NCI-H510A (cell line): ENCODE results near the gene TMEM109.

Experiments used
- DNase-seq: peaks from one replicate; lab custom pipeline; 2025; lab: John Stamatoyannopoulos, UW

TMEM109 gene

DNA sequence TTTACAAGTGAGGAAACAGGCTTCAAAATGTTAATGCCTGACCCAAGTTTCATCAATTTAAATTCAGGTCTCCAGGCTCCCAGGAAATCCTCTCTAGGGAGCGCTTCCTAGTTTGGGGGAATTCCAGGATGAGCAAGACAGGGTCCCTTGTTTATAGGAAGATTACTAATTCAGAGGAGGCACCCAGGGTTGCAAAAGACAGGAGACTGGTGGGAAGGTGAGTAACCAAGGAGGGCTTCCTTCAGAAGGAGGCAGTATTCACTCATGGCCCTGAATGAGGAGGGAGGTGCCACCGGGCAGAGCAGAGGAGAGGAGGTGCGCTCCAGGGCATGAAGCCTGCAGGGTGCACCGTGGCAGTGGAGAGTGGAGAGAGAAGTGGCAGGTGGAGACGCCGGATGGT is 11.9 kb downstream of the TMEM109 start:
- no peak for DNase-seq

DNA sequence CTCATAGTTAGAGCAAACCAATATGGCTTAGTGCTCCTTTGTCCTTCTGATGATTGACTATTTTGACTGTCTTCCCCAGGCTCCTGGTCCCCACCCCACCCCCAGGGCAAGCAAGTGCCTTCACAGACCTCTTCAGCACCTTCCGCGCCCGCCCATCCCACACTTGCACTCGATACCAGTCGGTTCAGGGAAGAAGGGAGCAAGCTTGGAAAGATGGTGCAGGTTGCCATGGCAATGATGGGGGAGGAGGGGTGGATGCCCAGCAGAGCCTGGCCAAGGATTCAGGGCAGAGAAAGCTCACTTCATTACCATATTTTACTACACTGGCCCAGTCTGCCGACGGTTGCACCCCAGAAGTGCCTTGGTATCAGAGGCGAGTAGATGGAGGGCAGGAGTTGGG is 12.5 kb downstream of the TMEM109 start:
- no peak for DNase-seq

DNA sequence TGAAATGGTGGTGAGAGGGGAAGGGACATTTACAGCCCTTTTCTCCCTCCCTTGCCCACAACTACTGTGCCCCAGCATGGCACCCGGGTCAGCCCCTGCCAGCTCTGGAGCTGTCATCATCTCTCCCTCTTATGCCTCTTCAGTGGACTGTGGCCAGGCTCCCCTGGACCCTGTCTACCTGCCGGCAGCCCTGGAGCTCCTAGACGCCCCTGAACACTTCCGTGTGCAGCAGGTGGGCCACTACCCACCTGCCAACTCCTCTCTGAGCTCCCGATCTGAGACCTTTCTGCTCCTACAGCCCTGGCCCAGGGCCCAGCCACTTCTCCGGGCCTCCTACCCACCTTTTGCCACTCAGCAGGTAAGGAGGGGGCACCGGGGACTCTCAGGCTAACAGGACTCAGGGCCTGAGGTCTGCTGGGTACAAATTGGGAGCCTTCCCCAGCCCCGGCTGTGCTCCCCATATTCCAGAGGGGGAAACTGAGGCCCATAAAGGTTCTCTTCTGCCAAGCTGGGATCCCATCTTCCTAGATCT is 13.2 kb downstream of the TMEM109 start:
- DNase-seq = no peak

DNA sequence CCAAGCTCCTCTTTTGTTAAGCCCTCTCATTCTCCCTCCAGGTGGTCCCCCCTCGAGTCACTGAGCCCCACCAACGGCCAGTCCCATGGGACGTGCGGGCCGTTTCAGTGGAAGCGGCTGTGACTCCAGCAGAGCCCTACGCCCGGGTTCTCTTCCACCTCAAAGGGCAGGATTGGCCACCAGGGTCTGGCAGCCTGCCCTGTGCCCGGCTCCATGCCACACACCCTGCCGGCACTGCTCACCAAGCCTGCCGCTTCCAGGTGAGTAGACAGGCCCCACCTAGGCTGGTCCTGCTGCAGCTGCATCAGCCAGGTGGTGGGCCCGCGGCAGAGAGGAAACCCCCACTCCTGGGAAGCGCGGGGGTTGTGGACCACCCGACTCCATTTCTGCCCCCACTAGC is 13.6 kb downstream of the TMEM109 start:
- DNase-seq = no peak

DNA sequence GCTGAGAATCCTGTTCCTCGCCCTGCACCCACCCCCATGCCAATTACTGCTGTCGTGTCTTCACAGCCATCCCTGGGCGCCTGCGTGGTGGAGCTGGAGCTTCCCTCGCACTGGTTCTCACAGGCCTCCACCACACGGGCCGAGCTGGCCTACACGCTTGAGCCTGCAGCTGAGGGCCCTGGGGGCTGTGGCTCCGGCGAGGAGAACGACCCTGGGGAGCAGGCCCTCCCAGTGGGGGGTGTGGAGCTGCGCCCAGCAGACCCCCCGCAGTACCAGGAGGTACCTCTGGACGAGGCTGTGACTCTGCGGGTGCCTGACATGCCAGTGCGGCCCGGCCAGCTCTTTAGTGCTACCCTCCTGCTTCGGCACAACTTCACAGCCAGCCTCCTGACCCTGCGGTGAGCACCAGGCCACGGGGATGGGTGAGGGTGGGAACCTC is 14.6 kb downstream of the TMEM109 start:
- DNase-seq = no peak

DNA sequence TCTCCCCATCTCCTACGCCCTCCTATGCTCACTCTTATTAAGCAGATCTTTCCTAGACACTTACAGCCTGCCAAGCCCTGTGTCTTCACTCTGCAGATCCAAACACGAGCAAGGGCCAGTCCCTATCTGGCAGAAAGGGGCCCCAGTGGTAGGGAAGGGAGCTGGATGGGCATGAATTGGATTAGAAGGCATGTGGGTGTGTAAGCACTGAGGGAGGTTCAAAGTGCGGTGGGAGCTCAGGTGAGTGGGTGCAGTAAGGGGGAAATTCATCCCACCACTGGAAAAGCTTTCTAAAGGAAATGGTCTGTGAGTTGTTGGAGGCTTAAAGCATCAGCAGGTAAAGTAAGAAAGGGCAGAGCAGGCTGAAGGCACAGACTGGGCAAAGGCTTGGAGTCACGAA is 15.8 kb downstream of the TMEM109 start:
- DNase-seq = no peak

DNA sequence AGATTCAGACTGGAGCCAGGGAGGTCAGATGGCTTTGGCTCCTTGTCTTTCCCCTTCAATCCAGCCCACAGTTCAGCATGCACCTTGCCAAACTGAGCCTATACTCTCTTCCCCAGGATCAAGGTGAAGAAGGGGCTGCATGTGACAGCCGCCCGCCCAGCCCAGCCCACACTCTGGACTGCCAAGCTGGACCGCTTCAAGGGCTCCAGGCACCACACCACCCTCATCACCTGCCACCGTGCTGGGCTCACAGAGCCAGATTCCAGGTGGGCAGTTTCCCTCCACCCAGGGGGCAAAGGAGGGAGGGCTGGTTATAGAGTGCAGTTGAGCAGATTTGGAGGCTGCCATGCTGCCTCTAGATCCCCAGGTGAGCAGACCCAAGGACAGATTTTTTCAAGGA is 16.4 kb downstream of the TMEM109 start:
- no peak for DNase-seq

DNA sequence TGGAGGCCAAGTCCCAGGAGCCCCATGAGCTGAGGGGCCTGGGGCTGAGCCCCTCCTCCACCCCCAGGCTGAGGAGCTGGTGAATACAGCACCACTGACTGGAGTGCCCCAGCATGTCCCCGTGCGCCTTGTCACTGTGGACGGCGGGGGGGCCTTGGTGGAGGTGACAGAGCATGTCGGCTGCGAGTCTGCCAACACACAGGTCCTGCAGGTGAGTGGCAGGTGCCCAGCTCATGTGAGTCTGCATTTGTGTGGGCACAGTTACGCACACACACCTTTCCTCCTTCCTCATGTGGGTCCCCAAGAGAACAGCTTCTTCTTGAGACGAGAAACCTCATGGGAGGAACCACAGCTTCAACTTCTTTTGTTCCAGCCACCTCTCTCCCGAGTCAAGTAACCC is 18.0 kb downstream of the TMEM109 start:
- no peak for DNase-seq

DNA sequence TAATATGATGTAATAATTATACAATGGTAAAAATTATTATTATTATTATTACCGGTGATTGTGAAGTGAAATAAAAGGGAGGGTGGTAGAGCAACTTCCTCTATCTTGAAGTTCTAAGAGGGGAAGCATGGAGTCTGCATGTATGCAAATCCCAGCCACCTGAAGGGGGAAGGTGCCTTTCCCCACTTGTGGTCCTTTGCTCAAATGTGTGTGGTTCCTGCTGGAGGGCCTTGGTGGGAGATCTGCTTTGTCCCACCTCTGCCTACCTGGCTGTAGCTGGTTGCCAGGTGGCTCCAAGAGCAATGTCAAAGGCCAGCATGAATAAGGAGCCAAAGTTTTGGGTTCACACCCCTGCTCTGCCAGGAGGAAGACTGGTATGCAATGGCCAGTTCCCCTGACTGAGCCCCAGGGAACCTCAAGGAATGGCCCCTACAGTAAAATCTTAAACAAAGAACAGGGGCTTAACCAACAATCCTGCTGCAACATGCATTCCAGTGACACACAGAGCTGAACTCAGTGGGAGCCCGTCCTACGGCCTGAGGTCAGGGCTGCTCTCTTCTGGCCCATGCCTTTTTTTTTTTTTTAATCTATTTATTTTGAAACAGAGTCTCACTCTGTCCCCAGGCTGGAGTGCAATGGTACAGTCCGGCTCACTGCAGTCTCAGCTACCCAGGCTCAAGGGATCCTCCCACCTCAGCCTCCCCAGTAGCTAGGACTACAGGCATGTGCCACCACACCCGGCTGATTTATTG is 18.8 kb downstream of the TMEM109 start:
- DNase-seq = no peak

DNA sequence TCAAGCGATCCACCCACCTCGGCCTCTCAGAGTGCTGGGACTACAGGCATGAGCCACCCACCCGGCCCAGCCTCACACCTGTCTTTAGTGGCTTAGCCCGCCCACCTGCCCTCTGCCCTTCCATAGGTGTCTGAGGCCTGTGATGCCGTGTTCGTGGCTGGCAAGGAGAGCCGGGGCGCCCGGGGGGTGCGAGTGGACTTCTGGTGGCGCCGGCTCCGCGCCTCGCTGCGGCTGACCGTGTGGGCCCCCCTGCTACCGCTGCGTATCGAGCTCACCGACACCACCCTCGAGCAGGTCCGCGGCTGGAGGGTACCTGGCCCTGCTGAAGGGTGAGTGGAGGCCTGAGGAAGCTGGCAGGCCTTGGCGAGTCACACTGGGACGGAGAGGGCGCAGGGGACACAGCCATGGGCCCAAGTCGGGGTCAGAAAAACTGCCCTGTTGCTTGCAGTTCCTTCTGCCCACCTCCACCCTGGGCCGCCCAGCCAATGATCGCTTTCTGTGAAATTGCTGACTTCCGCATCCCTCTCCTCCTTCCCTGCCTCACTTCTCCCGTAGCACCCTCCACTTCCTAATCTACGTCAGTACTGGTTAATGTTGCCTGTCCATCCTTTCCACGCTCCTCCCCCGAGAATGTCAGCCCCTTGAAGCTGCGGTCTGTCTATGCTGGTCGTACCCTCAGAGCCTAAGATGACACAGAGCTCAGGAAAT is 19.6 kb downstream of the TMEM109 start:
- no peak for DNase-seq

DNA sequence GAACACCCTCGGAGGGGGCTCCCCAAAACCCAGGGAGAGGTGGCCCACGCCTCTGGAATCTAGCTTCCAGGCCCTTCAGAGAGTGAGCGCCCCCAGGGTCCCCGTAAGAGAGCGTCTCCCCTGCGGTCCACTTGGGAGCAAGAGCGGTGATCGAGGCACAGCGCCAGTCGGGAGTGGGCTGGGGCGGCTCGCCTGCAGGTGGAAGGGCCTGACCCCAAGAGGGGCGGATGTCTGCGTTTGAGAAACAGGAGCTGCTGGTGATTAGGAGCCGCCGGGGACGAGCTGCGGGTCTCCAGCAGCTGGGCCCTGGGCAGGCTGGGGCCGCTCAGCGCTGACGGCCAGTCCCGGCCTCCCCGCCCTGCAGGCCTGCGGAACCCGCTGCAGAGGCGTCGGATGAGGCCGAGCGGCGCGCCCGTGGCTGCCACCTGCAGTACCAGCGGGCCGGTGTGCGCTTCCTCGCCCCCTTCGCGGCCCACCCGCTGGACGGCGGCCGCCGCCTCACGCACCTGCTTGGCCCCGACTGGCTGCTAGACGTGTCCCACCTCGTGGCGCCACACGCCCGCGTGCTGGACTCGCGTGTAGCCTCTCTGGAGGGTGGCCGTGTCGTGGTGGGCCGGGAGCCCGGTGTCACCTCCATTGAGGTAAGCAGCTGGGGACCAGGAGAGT is 20.3 kb downstream of the TMEM109 start:
- DNase-seq = no peak

DNA sequence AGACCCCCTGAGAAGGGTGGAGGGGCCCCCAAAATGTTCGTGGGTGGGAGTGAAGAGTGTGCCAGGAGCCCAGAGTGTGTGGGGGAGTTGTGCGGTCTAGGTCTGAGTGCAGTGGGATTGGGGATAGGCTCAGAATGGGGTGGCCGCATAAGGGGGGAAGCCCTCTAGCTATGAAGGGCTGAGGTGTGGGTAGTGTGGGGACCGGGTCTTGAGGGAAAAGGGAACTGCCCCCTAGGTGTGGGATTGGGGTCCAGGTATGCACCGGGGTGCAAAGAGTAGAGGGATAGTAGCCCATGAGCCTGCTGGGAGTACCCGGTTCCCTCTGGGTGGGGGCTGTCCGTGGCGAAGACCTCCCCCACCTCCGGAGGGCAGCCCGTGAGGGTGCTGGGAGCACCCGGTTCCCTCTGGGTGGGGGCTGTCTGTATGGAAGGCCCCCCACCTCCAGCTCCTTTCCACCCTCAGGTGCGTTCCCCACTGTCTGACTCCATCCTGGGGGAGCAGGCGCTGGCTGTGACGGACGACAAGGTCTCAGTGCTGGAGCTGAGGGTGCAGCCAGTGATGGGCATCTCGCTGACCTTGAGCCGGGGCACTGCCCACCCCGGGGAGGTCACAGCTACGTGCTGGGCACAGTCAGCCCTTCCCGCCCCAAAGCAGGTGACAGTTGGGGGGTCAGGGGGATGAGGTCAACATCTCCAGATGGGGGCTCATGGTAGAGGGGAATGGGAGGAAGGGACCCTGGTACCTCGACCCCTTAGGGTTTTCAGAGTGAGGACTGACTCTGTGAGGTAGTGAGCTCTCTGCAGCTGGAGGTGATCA is 21.0 kb downstream of the TMEM109 start:
- no peak for DNase-seq

DNA sequence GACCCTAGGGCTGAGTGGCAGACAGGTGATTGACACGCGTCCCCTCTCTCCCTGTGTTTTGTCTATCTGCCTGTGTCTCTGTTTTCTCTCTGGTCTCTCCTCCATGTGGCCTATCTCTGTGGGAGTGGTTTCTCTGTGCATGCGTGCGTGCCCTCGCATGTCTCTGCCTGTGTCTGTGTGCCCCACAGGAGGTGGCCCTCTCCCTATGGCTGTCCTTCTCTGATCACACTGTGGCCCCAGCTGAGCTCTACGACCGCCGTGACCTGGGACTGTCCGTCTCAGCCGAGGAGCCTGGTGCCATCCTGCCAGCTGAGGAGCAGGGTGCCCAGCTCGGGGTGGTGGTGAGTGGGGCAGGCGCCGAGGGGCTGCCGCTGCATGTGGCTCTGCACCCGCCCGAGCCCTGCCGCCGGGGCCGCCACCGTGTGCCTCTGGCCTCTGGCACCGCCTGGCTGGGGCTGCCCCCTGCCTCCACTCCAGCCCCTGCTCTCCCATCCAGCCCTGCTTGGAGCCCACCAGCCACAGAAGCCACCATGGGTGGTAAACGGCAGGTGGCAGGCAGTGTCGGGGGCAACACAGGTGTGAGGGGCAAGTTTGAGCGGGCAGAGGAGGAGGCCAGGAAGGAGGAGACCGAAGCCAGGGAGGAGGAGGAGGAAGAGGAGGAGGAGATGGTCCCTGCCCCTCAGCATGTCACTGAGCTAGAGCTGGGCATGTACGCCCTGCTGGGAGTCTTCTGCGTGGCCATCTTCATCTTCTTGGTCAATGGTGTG is 21.9 kb downstream of the TMEM109 start:
- no peak for DNase-seq

DNA sequence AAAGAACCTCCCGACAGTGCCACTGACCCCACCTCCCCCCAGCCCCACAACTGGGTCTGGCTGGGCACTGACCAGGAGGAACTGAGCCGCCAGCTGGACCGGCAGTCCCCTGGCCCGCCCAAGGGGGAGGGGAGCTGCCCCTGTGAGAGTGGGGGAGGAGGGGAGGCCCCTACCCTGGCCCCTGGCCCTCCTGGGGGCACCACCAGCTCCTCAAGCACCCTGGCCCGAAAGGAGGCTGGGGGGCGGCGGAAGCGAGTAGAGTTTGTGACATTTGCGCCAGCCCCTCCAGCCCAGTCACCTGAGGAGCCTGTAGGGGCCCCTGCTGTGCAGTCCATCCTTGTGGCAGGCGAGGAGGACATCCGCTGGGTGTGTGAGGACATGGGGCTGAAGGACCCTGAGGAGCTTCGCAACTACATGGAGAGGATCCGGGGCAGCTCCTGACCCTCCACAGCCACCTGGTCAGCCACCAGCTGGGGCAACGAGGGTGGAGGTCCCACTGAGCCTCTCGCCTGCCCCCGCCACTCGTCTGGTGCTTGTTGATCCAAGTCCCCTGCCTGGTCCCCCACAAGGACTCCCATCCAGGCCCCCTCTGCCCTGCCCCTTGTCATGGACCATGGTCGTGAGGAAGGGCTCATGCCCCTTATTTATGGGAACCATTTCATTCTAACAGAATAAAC is 22.6 kb downstream of the TMEM109 start:
- DNase-seq = no peak

DNA sequence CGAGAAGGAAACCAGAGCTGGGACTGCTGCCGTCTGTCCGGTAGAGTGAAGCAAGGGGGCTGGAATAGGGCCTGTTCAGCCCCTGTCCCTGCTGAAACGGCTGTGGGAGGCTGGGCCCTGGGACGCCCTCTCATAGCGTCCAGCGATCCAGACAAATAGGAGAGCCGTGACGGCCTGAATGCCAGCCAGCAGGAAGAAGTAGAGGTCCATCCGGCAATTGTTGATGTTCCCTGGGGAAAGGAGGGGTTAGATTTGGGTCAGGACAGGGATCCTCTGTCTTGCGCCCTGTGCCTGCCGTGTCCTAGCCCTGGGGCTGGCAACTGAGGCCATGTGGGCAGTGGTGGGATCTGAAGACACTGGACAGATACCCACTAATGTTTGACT is 23.2 kb downstream of the TMEM109 start:
- DNase-seq = no peak

DNA sequence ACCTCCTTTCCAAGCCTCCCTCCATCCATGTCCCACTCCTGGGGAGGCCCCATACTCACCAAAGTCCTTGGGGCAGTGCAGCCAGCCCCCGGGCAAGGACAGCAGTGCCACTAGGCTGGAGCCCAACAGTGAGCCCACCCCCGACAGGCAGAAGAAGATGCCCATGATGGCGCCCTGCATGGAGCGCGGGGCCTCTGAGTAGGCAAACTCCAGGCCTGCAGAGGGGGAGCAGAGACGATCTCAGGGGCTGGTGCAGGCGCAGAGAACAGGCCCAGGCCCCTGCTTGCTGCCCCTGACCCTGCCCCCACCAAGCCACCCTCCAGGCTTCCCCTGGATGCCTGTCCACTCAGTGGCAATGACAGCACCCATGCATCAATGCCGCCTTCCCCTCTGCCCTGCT is 23.9 kb downstream of the TMEM109 start:
- DNase-seq = no peak

DNA sequence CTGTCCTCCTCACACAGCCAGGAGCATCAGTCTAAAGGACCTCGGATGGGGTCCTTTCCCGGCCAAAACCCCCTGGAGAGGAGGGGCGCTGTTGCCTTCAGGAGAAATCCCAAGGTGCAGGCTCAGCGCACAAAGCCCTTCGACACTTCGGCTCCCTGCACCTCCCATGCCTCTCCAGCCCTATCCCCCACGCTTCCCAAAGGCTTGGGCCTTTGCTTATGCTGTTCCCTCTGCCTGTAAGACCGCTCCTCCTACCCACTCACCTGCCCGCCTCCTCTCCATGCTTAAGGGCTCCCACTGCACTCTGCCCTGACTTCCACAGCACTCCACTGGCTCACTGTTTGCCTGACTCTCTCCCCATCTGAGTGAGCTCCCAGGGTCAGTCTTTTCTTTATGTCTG is 24.5 kb downstream of the TMEM109 start:
- DNase-seq = no peak

DNA sequence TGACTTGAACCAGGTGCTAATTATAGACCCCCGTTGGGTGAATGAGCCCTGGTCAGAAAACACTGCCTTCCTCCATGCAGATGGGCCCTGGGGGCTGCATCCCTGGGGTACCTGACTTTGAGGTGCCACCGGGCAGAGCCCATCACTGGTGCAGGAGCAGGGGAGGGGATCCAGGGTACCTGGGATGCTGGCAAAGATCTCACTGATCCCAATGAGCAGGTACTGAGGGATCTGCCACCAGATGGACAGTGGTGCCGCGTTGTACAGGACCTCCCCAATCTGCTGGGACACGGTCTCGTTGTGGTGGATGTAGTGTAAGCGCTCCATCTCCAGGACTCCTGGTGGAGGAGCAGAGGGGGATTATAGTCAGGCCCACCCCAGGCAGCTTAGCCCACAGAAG is 25.3 kb downstream of the TMEM109 start:
- no peak for DNase-seq

DNA sequence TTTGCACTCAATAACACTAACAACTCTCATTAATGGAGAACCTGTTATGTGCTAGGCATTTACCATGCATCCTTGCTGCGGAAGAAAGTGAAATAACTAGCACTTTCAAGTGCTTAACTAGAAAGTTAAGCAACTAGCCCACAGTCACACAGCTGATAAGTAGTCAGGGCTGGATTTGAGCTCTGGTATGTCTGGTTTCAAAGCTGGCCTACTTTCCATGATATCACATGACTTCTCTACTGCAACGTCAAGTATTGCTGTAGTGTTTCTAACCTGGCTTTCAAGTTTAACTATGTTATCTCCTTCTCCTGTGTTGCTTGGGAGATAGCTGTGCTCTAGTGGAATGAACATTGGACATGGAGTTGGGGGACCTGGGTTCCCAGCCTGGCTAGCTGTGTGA is 25.9 kb downstream of the TMEM109 start:
- no peak for DNase-seq

DNA sequence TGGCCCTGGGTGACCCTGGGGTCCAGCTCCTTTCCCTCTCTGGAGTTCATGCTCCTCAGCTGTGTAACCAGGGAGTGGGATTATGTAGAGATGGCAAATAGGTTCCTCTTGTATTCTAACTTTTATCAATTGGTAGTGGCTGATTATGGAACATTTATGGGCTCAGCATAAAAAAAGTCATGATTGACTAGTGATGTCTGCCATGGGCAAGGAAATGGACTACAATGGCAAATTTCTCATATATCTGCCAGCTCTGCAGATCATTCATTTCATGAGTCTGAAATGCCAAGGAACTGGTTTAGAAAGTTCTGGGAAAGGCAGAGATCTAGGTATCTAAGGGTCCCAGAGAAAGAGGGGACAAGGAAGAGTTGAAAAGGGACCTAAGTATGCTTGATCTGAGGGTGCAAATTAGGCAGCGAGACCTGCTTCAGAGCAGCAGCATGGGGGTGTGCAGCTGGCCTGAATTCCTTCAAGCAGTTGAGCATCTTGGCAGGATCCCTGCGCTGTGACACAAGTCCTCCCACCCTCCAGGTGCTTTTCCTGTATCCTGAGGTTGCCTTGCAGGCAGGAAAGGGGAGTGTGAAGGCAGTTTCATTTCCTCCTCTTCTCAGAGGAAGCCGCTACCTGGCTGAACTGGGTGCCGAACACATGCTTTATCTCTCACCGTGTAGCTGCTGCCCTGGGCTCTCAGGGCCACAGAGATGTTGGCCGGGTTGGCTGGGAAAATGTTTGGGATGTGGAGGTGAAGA is 27.6 kb downstream of the TMEM109 start:
- no peak for DNase-seq
